C4-2B (cell line): Measurements from ENCODE around the gene KCNAB1.

Experiments
- CTCF ChIP-seq: fragments of 450-650 bp; conservative IDR thresholded peaks from 2 replicates; pipeline ENCODE4 v1.5.1; 2017; ENCODE audit warnings: mild to moderate bottlenecking
- ZFX ChIP-seq: fragments of 450-650 bp; IDR thresholded peaks from 2 replicates; pipeline ENCODE4 v1.6.1; 2017

GRCh38 chr3:156409694-156410093 is 289.3 kb downstream of the KCNAB1 start:
- TF ChIP-seq CTCF (no peak), ZFX (no peak)
